Muscle of arm (tissue), 14 donors: ENCODE data around the gene AKTIP. TPM values are rescaled to one million over a fixed set of nuclear protein-coding genes. Genes with fewer than 3 reads are reported as not detected.
A peak's percentile ranks its signal among the peaks of the same experiment; 100 is the strongest.
"Not testable (repeated sequence)": the region's sequence is repeated elsewhere in the genome, so short reads cannot be mapped to it uniquely, and the experiment has no call there.

Source experiments
- DNase-seq: peaks from one replicate; pipeline ENCODE4 v3.0.0-alpha.2; 2013
- long read RNA-seq, 11 donors: transcript quantifications; one replicate each; lab custom pipeline, GENCODE V29; 2026
- polyA plus RNA-seq, 12 donors: library from polyadenylated mRNA; unstranded; fragments of 120-200 nt; gene quantifications; one replicate each; pipeline ENCODE4 v1.2.1, GENCODE V29; 2013; ENCODE audit not compliant: insufficient read length in 12 of 12

Gene AKTIP
- polyA plus RNA-seq, result 10 to 100 TPM in 11 of 12 donors, not detected in 1; 32.2 to 62.0 (median 49.4) TPM
- long read RNA-seq, donor 1, partial matches to known transcripts, result 0 of 5 reads
- long read RNA-seq, donor 1, other reads (novel, unspliced or antisense), result 0 of 5 reads
- long read RNA-seq, donor 2, transcript AKTIP-214 (1 exons, 2,321 nt), result major isoform, 7 of 23 reads
- long read RNA-seq, donor 2, partial matches to known transcripts, result 0 of 23 reads
- long read RNA-seq, donor 2, other reads (novel, unspliced or antisense), result 13 of 23 reads
- long read RNA-seq, donor 3, partial matches to known transcripts, result 0 of 1 reads
- long read RNA-seq, donor 3, other reads (novel, unspliced or antisense), result 0 of 1 reads
- long read RNA-seq, donor 4, partial matches to known transcripts, result 0 of 1 reads
- long read RNA-seq, donor 4, other reads (novel, unspliced or antisense), result 0 of 1 reads
- long read RNA-seq, donor 5, partial matches to known transcripts, result 0 of 25 reads
- long read RNA-seq, donor 5, other reads (novel, unspliced or antisense), result 17 of 25 reads
- long read RNA-seq, donor 6, partial matches to known transcripts, result 67 of 74 reads
- long read RNA-seq, donor 6, other reads (novel, unspliced or antisense), result 0 of 74 reads
- long read RNA-seq, donor 7, partial matches to known transcripts, result 0 of 3 reads
- long read RNA-seq, donor 7, other reads (novel, unspliced or antisense), result 0 of 3 reads
- long read RNA-seq, donor 8, transcript AKTIP-214 (1 exons, 2,321 nt), result minor isoform, 5 of 13 reads
- long read RNA-seq, donor 8, transcript AKTIP-202 (10 exons, 2,426 nt), result major isoform, 7 of 13 reads
- long read RNA-seq, donor 8, partial matches to known transcripts, result 0 of 13 reads
- long read RNA-seq, donor 8, other reads (novel, unspliced or antisense), result 0 of 13 reads
- long read RNA-seq, donor 9, transcript AKTIP-214 (1 exons, 2,321 nt), result major isoform, 11 of 12 reads
- long read RNA-seq, donor 9, partial matches to known transcripts, result 0 of 12 reads
- long read RNA-seq, donor 9, other reads (novel, unspliced or antisense), result 0 of 12 reads
- long read RNA-seq, donor 10, partial matches to known transcripts, result 0 of 16 reads
- long read RNA-seq, donor 10, other reads (novel, unspliced or antisense), result 11 of 16 reads
- long read RNA-seq, donor 11, transcript AKTIP-214 (1 exons, 2,321 nt), result major isoform, 5 of 9 reads
- long read RNA-seq, donor 11, partial matches to known transcripts, result 0 of 9 reads
- long read RNA-seq, donor 11, other reads (novel, unspliced or antisense), result 0 of 9 reads

DNA sequence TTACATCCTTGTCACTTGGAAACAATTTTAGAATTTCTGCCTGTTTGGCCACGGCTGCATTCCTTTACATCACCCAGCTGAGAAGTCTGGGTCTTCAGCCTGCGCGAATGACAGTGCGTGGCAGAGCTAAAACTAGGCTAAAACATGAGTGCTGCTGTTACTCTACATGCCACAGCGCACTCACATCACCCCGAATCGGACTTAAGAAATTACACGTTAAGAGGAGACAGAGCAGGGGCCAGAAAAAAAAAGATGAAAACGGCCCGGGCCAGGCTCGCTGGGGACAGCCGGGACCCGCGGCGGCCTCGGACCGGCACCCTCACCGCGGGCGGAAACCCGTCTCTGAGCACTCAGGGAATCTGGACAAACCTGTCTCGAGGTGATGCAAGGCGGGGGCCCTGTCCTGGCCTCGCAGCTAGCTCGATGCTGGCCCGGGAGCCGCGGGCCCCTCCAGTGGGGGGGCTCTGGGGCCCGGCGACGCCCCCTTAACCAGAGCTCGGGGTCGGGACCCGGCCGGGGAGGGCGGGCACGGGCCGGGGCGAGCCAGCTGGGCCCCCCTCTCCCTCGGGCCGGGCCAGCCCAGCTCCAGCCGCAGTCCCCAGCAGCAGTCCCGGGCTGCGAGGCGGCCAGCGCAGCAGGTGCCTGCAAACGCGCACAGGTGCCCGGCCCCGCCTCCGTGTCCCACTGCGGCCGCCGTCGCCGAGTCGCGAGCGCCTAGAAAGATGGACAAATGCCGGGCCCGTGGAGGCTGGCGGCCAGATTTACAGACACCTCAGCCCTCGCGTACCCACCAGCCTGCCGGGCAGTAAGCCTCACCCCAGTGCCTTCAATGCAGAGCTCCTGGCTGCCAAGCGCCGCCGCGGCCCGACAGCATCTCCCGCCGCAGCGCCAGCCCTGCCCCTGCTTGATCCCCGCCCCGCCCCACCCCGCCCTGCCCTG is at the start of gene AKTIP:
Gene AKTIP (minus strand): TSS at position 879 of the 939 bp plus-strand sequence. CDS start 2,950 bp downstream, outside the sequence.
- no peak for DNase-seq

DNA sequence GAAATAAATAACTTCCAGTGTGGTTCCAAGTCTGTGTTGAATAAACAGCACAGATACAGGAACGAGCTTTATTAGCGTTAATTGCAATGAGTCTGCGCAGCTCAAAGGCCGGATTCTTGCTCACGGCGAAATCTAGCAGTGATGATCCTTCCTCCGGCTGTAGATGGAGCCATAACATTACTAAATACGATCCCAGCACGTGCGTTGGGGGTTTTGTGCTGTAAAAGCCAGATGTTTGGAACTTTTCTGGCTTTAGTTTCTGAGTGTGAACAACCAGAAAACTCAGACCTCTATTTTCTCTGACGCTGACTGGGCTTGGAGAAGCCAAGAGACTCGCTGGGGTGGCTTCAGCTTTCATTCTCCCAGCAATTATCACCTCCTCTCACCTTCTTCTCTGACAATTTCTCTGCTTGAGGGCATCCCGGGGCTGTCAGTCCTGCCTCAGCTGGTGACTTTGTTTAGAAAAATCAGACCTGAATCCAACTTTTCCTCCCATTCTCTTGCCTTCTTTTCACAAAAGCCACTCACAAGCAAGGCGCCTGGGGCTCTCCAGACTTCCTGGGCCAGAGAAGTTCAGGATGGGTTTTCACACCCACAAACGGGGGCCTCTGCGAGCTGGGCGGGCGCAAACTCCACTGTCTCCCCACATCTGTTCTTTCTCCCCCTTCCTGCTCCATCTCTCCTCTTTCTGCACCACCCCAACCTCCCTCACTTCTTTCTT is 47.1 kb upstream of the AKTIP start:
- peak; percentile 90 for DNase-seq

DNA sequence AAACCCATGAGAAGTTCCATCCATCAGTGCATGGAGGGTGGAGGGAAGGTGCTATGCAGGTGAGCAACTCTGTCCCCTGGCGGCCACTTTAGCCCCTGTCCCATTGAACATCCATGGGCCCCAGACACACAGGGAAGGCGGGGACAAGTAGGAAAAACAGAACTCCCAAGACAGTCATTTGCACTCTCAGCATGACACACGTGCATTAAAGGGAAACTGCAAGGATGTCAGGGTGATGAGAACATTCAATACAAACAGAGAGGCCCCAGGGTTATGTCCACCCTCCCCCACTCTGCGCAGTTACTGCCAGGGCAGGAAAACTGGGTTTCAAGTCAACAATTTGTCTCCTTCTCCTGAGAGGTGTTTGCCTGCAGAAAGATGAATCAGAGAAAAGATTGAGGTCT is 44.0 kb upstream of the AKTIP start:
- no peak for DNase-seq

DNA sequence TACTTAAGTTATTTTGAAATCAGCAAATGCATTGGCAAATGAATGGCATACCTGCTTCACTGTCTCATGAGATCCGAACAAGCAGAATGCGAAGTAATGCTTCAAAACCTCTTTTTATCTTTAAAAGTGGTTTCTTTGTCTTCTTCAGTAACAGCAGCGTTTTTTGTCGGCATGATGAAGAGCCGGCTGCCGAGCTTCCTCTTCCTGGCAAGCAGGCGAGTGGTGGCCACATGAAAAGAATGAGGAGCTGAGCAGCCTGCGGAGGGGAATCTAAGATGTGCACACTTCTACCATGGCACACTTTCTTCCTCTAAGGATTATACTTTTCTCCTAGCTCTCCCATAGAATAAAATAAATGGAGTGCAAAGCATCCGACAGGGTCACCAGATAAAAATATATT is 42.4 kb upstream of the AKTIP start:
- no peak for DNase-seq

DNA sequence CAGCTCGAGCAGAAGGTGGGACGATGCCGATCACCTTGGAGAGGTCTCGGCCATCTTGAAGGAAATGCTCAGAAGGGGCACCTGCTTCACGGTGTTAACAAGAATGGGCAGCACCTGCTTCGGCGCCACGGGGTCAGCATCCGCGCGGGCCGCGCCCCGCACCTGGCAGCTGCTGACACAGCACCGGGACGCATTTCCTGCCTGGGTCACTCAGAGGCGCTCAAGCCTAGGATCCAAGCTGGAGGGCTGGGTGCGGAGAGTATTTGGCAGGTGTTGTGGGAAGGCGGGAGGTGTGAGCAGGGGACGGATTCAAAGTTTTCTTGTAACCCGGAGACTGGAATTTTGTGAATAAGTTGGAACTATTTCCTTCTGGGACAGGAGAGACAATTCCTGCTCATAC is 39.3 kb upstream of the AKTIP start:
- DNase-seq, result no peak

DNA sequence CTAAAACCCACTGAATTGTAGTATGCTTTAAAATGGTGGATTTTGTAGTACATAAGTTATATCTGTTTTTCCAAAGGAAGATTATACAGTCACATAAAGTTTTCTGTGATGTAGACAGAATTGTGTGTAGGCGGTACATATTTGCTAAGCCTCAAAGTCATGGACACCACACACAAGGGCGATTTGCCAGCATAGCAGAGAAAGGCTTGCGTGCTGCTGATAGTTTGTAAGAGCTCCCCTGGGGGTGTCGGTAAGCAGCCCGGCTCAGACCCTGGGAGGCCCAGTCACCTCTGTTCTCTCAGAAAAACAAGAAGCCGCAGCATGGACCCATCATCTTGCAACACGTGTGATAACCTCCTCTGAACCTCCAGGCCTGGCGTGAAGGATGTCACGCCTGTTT is 38.3 kb upstream of the AKTIP start:
- no peak for DNase-seq

DNA sequence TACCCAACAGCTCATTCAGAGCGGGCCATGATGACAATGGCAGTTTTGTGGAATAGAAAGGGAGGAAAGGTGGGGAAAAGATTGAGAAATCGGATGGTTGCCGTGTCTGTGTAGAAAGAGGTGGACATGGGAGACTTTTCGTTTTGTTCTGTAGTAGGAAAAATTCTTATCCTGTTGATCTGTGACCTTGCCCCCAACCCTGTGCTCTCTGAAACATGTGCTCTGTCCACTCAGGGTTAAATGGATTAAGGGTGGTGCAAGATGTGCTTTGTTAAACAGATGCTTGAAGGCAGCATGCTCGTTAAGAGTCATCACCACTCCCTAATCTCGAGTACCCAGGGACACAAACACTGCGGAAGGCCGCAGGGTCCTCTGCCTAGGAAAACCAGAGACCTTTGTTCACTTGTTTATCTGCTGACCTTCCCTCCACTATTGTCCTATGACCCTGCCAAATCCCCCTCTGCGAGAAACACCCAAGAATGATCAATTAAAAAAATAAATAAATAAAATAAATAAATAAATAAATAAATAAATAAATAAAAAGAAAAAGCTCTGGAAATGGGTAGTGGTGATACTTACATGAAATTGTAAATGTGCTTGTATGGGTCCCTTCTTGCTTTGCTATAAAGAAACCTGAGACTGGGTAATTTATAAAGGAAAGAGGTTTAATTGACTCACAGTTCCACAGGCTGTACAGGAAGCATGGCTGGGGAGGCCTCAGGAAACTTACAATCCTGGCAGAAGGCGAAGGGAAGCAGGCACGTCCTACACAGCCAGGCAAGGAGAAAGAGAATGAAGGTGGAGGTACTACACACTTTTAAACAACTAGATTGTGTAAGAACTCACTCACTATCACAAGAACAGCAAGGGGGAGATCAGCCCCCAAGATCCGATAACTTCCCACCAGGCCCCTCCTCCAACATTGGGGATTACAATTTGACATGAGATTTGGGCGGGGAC is 37.0 kb upstream of the AKTIP start:
- not testable (repeated sequence) for DNase-seq

DNA sequence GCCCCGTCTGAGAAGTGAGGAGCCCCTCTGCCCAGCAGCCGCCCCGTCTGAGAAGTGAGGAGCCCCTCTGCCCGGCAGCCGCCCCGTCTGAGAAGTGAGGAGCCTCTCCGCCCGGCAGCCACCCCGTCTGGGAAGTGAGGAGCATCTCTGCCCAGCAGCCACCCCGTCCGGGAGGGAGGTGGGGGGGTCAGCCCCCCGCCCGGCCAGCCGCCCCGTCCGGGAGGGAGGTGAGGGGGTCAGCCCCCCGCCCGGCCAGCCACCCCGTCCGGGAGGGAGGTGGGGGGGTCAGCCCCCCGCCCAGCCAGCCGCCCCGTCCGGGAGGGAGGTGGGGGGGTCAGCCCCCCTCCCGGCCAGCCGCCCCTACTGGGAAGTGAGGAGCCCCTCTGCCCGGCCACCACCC is 36.3 kb upstream of the AKTIP start:
- not testable (repeated sequence) for DNase-seq

DNA sequence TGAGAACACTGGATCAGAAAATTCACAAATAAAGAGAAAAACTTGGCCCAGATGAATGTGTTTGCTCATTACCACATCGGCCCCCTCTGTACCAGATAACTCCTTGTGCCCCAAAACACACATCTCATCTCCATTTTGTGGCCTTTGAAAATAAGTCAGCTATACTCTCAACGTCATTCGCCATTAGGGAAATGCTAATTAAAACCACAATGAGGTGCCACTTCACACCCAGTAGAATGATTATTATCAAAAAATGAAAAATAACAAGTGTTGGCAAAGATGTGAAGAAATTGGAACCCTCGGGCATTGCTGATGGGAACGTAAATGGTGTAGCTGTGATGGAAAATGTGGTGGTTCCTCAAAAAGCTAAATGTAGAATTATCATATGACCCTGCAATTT is 34.6 kb upstream of the AKTIP start:
- no peak for DNase-seq

DNA sequence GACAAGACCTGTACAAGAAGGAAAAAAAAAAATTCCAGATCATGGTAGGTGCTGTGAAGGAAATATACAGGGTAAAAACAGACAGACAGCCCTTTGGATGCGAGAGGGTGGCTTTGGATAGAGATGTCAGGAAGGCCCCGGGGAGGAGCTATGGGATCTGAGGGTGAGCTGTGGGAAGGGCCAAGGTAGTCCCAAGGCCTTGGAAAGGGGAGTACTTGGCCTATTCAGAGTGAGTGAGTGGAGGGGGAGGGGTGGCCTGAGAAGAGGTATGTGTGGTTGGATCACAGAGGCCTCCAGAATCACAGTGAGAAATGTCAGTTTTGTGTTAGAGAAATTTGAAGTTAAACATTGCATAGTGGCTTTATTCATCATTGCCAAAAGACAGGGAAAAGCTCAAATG is 31.2 kb upstream of the AKTIP start:
- DNase-seq, result no peak

DNA sequence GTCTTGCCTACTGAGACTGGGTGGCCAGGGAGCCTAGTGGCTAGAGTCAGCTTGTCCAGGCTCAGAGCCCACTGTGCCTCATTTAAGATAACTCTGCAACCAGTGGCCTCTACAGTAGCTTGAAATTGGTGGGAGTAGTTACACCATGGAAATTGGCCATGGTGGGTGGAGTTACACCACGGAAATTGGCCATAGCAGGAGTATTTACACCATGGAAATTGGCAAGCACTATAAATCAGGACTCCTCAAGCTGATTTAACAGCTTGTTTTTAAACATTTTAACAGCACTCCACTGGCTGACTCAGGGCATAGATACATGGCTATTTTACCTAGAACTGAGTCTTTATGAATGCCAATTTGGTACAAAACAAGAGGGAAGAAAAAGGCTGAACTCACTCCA is 27.7 kb upstream of the AKTIP start:
- no peak for DNase-seq

DNA sequence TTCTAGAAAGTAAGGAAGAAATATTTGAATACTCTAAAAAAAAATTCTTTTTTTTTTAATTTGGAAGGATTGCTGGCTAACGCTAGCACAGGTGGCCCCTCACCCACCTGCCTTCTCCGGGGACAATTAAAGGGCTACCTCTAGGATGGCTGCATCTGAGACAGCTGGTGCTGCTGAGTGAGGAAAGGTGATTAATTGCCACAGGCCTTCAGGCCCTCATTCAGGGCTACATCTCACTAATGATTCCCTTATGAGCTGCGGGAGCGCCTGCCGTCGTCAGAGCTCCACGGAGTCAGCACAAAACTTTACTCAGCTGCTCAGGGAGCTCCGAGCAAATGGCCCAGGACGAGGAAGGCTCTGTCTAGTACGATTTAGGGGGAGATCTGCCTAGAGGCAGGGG is 27.0 kb upstream of the AKTIP start:
- DNase-seq, result no peak

DNA sequence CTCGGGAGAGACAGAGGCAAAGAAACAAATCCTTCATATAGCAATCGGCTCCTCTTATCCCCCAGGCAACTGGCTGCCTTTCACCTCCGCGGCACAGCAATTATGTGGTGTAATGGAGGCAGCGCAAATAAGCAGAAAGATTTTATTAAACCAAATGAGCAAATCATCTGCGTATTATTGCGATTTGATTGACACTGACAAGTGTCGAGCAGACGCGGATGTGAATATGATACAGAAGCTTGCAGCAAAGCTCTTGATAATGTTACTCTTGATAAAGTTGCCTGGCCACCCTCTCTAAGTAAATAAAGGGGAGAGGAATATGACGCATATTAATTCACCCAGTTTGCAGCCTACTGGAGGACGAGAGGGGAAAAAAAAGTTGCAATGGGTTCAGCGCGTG is 26.5 kb upstream of the AKTIP start:
- DNase-seq, result no peak

DNA sequence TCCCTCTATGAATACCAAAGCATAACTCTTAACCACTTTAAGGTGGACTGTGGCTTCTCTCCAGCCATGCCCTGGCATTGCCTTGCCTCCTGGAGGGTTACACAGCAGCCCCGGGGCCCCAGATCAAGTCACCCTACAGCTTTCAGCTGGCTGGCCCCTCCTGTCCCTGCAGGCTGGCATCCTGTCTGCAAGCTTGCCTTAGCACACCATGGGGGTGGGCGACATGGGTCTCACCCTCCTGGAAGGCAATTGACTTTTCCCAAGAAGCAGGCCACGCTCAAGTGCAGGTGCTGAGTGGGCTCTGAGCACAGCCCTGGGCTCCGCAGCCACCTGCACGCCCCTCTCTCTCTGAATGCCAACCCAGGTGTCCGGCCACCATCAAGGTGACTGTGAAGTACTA is 25.8 kb upstream of the AKTIP start:
- no peak for DNase-seq

DNA sequence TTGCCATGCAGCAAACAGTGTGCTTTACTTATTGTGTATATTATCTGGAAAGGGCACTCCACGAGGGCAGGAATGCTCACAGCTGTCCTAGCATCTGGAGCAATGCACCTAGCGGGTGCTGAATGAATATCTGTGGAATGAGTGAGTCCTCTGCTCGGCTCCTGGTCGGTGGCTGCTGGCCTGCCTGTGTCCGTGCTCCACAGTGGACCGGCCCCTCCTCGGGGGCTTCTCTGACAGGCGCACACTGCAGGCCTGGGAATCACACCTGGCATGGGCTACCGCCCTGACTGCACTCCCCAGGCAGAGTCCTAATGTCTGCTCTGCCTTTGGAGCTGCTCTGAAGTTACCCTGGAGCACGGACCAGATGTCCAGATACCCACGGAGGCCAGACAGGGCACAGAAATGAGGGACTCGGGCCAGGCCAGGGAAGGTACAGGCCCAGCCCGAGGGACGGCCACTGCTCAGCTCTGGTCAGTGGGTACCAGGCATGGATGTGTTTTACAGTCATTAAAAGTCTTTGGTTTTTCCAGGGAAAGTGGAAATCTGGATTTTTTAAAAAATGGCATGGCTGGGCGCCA is 21.1 kb upstream of the AKTIP start:
- no peak for DNase-seq

DNA sequence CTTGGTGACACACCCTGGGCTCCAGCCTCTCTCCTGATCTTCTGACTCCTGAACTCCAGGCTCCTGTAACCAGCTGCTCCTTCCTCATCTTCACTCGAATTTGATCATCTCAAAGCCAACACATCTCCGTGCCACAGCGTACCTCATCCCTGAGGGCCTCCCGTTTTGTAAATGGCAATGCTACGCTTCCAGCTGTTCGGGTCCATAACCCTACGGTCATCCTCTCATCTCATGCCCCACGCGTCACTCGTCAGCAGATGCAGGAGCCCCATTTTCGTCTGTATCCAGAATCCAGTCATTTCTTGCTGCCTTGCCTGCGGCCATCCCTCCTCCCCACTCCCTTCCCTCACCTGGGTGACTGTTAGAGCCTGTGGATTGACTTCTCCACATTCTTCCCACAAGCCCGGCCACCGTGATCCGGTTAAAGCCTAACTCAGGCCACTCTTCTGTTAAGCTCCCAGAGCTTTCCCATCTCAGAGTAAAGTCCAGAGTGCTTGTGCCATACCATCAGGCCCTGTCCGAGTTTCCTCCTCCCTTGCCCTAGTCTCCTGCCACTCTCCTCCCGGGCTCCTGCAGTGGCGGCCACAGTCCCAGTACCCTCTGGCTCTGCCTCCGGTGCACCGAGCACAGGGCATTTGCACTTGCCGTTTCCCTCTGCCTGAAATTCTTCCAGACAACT is 20.3 kb upstream of the AKTIP start:
- DNase-seq, result no peak

DNA sequence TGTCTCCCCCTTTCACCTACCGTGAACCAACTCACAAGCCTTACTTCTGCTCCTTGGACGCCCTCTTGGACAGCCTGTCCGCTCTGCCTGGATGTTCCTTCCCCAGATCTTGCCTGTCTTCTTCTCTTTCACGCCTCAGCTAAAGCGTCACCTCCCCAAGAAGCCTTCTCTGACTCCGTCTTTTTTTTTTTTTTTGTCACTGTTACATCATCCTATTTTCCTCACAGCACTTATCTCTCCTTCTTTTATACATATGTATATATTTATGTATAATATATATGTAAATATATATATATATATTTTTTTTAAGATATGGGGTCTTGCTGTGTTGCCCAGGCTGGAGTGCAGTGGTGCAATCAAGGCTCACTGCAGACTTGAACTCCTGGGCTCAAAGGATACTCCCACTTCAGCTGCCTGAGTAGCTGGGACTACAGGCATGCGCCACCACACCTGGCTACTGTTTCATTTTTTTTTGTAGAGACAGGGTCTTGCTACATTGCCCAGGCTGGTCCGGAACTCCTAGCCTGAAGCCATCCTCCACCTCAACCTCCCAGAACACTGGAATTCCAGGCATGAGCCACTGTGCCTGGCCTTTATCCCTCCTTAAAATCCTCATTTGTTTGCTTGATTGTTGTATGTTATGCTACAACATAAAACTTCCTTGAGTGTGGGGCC is 16.5 kb upstream of the AKTIP start:
- no peak for DNase-seq
